ENCODE measurements around the gene RPL39L.

RPL39L gene

DNA sequence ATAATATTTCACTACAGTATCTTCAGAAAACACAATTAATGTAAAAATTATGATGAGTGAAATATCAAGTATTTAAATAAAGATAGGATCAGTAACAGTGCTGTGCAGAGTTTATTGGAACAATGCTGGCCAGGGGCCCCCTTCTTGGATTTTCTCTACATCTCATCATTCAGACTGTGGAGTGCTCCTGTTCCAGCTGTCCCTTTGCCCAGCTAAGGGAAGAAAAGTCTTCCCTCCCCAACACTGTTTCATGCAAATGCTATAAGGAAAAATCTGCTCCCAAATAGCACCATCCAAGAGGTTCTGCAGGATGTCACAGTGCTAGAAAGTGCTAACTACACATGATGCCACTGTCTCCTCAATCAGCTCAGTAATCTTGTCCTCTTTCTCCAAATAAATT lies 64.5 kb downstream of the RPL39L start:
- DNase-seq (ENCODE audit: extremely low read depth, insufficient read length): no peak
- Histone ChIP-seq H3K4me3 (replicated peaks; ENCODE audit: low read depth, low read length) (no peak overlapping the region), H3K27me3 (replicated peaks; ENCODE audit: control insufficient read depth, insufficient read depth, low read length) (no peaks in the 10 kb centered on the region), H3K36me3 (ENCODE audit: control insufficient read depth, insufficient read depth, low read length) (peaks cover 53% of the 10 kb centered on the region)
- TF ChIP-seq, protein P1, sequence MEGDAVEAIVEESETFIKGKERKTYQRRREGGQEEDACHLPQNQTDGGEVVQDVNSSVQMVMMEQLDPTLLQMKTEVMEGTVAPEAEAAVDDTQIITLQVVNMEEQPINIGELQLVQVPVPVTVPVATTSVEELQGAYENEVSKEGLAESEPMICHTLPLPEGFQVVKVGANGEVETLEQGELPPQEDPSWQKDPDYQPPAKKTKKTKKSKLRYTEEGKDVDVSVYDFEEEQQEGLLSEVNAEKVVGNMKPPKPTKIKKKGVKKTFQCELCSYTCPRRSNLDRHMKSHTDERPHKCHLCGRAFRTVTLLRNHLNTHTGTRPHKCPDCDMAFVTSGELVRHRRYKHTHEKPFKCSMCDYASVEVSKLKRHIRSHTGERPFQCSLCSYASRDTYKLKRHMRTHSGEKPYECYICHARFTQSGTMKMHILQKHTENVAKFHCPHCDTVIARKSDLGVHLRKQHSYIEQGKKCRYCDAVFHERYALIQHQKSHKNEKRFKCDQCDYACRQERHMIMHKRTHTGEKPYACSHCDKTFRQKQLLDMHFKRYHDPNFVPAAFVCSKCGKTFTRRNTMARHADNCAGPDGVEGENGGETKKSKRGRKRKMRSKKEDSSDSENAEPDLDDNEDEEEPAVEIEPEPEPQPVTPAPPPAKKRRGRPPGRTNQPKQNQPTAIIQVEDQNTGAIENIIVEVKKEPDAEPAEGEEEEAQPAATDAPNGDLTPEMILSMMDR (IDR thresholded peaks at IDR 0.05; ENCODE audit: insufficient read depth, low read length, poor library complexity, severe bottlenecking): no peak

DNA sequence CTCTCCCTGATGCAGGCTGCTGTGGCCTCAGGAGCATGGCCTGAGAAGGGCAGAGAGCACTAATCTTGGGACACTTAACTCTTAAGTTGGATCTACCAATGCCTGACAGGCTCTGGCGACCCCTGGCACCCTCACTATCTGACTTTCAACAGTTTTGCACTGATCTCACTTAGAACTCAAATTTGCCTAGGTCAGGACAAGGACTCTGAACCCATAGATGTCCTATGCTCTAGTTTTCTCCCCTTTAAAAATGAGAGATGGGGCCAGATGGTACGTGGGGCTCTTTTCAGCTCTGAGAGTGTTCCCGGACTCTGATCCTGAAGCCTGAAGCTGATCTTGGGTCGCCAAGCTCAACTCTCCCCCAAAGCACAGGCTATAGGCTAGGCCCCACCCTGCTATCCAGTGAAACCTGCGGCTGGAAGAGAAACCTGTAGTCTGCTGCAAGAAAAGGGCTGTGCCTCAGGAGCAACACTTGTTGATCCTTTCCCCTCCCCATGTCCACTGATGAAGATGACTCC lies 65.7 kb downstream of the RPL39L start:
- TF ChIP-seq, protein P1 (IDR thresholded peaks at IDR 0.05; ENCODE audit: insufficient read depth, low read length, poor library complexity, severe bottlenecking): no peak
- no peak for DNase-seq (ENCODE audit: extremely low read depth, insufficient read length)
- Histone ChIP-seq H3K4me3 (replicated peaks; ENCODE audit: low read depth, low read length) (no peak overlapping the region), H3K36me3 (ENCODE audit: control insufficient read depth, insufficient read depth, low read length) (peaks cover 57% of the 10 kb centered on the region), H3K27me3 (replicated peaks; ENCODE audit: control insufficient read depth, insufficient read depth, low read length) (no peaks in the 10 kb centered on the region)

DNA sequence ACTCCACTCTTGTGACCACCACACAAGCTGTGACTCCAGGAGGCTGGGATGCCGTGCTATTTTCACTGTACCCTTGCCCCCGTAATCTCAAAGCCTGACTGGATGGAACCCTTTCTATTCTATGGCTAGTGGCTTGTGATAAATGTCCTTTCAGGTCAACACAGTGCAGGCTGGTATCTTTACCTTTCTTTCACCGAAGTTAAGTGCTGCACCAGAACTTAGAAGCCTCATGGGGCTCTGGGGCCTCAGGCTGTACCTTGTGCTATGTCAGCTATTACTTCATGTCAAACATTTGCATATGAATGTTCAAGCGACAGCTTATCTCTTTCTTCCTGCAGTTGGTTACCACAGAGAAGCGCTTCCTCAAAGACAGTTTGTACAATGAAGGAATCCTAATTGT lies 66.8 kb downstream of the RPL39L start:
- TF ChIP-seq, protein P1 (IDR thresholded peaks at IDR 0.05; ENCODE audit: insufficient read depth, low read length, poor library complexity, severe bottlenecking): no peak
- H3K4me3 ChIP-seq (replicated peaks; ENCODE audit: low read depth, low read length): no peak overlapping the region
- no peaks in the 10 kb centered on the region for H3K27me3 ChIP-seq (replicated peaks; ENCODE audit: control insufficient read depth, insufficient read depth, low read length)
- no peak for DNase-seq (ENCODE audit: extremely low read depth, insufficient read length)
- H3K36me3 ChIP-seq (ENCODE audit: control insufficient read depth, insufficient read depth, low read length): peaks cover 54% of the 10 kb centered on the region

DNA sequence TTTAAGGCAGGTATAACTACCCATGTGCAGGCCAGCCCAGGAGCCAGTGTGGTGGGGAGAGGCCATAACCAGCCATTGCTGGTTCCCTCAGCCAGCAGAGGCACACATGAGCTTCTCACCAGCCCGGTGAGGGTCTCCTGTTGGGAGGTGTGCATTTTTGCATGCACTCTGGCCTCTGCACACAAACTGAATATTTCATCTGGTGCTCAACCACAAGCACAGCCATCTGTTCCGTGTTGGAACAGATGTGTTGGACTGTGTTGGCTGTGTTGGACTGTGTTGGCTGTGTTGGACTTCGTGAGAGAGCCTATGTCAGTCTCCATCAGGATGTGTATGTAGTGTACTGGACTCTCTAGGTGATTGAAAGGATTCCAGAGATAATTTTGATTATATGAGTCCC lies 67.2 kb downstream of the RPL39L start:
- Histone ChIP-seq H3K36me3 (ENCODE audit: control insufficient read depth, insufficient read depth, low read length) (peaks cover 51% of the 10 kb centered on the region), H3K27me3 (replicated peaks; ENCODE audit: control insufficient read depth, insufficient read depth, low read length) (no peaks in the 10 kb centered on the region), H3K4me3 (replicated peaks; ENCODE audit: low read depth, low read length) (no peak overlapping the region)
- DNase-seq (ENCODE audit: extremely low read depth, insufficient read length): no peak
- TF ChIP-seq, protein P1 (IDR thresholded peaks at IDR 0.05; ENCODE audit: insufficient read depth, low read length, poor library complexity, severe bottlenecking): peak; percentile 16
